ENCODE results near the gene RFTN1. TPM values are rescaled to one million over a fixed set of nuclear protein-coding genes. Genes with fewer than 3 reads are reported as not detected.

Gene RFTN1
- total and polyA plus RNA-seq, 2 of the 8 experiments (the other 6 are each of a cell fraction or from before 2014, with no cell fraction given), result 4.6 to 6.7 TPM

DNA sequence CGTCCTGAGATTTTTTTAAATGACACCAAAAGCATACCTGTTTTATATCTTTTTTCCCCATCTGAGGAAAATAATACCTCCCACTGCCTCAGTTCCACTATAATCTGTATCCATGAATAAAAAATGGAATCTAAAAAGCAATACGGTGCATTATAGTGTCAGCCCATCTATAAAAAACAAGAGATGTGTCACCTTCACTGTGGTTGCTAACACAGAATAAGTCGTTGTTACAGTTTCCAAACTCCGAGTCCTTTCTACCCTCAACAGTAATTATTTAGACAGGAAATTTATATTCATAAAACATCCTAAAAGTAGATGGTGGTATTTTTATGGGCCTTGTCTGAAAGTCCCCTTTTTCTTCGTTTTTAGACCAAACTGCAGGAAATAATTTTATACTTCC is 19.4 kb downstream of the RFTN1 start:
- Histone ChIP-seq H2BK12ac (ENCODE audit: low read depth, low read length) (no peak overlapping the region), H3K23ac (ENCODE audit: insufficient read length) (no peak overlapping the region), H4K91ac (replicated peaks; ENCODE audit: insufficient read length, low read length) (no peak overlapping the region), H4K8ac (ENCODE audit: extremely low read depth, insufficient read depth, low read length) (no peak overlapping the region), H3K4me3 (ENCODE audit: extremely low read depth in 1 of 4, insufficient read depth in 2 of 4, low read depth in 3 of 4, low read length in 4 of 4) (no peak overlapping the region), H3K14ac (ENCODE audit: insufficient read length) (no peak overlapping the region), H3K56ac (replicated peaks; ENCODE audit: insufficient read length, low read depth, low read length) (no peak overlapping the region), H3K9ac (replicated peaks in 1 of 4; ENCODE audit: extremely low read depth in 1 of 4, low read depth in 3 of 4, low read length in 3 of 4) (no peak overlapping the region), H3K79me1 (ENCODE audit: low read depth, low read length) (no peaks in the 10 kb centered on the region), H3K4ac (replicated peaks; ENCODE audit: insufficient read length, low read depth, low read length) (no peak overlapping the region), H4K5ac (ENCODE audit: insufficient read length, low read depth, low read length) (no peak overlapping the region), H3K4me2 (ENCODE audit: insufficient read depth in 1 of 2, low read depth in 2 of 2, low read length in 2 of 2) (no peak overlapping the region), H3K9me3 (ENCODE audit: insufficient read depth in 2 of 2, low read depth in 1 of 2, low read length in 1 of 2) (no peaks in the 10 kb centered on the region; a peak in 1 of 4 replicates), H3K36me3 (ENCODE audit: control insufficient read depth in 2 of 4, insufficient read depth in 4 of 4, low read length in 3 of 4) (no peaks in the 10 kb centered on the region), H2BK120ac (replicated peaks; ENCODE audit: low read depth, low read length) (no peak overlapping the region), H2AK5ac (ENCODE audit: low read depth, low read length) (no peak overlapping the region), H3K23me2 (ENCODE audit: low read depth, low read length) (no peaks in the 10 kb centered on the region), H3K79me2 (ENCODE audit: control insufficient read depth in 1 of 2, insufficient read depth in 2 of 2, low read length in 2 of 2) (no peaks in the 10 kb centered on the region), H2AFZ (ENCODE audit: low read length) (no peak overlapping the region), H3K4me1 (replicated peaks in 1 of 4; ENCODE audit: control insufficient read depth in 3 of 4, insufficient read depth in 4 of 4, low read length in 3 of 4) (peaks cover 0 to 20% (median 7%) of the 10 kb centered on the region in 4 experiments), H2BK5ac (ENCODE audit: low read depth, low read length) (no peak overlapping the region), H4K20me1 (replicated peaks in 1 of 2; ENCODE audit: control insufficient read depth in 1 of 2, insufficient read depth in 2 of 2, low read length in 2 of 2) (no peaks in the 10 kb centered on the region), H3K27ac (ENCODE audit: low read depth, low read length) (no peak overlapping the region), H3K27me3 (replicated peaks in 1 of 4; ENCODE audit: control insufficient read depth in 3 of 4, extremely low read depth in 1 of 4, insufficient read depth in 3 of 4, low read length in 3 of 4) (no peaks in the 10 kb centered on the region), H3K18ac (ENCODE audit: extremely low read depth, low read length) (no peak overlapping the region), H2BK20ac (ENCODE audit: low read length) (no peak overlapping the region), H2BK15ac (ENCODE audit: low read length) (no peak overlapping the region)
- DNase-seq (ENCODE audit: low read depth in 1 of 2, low spot score in 2 of 2) (no peak), FAIRE-seq (no peak)
- ChIA-PET POLR2A (ENCODE audit: partially characterized antibody) (no interaction called here), CTCF (ENCODE audit: partially characterized antibody) (interaction anchor here (1.0 to 1.1 kb wide), 3 partner anchors 11 to 22 kb away, joined by 3 read pairs; no protein-coding TSS in a partner anchor)
- 83% methylated on average over 5 of the region's 5 CpGs; no CpG with 5 or more reads in 1 of the 2 experiments for WGBS, 2 experiments (ENCODE audit: extremely low coverage in 1 of 2, insufficient coverage in 1 of 2, insufficient read length in 1 of 2, insufficient replicate concordance in 2 of 2, low coverage in 1 of 2, low lambda C conversion rate in 2 of 2, missing lambda C conversion rate in 1 of 2)
- TF ChIP-seq TCF12 (IDR thresholded peaks at IDR 0.05; ENCODE audit: low read depth, low read length) (no peak), RNF2 (IDR thresholded peaks at IDR 0.05; ENCODE audit: borderline replicate concordance, low read depth, low read length, missing control alignments, poor library complexity, severe bottlenecking) (no peak), RFX5 (IDR thresholded peaks at IDR 0.05; ENCODE audit: borderline replicate concordance, low read depth, low read length) (no peak), SUZ12 (IDR thresholded peaks at IDR 0.05; ENCODE audit: low read length) (no peak), FOSL1 (IDR thresholded peaks at IDR 0.05; ENCODE audit: insufficient read depth, low read depth, low read length) (no peak), POU5F1 (IDR thresholded peaks at IDR 0.05; ENCODE audit: low read depth, low read length) (no peak), CEBPB (IDR thresholded peaks at IDR 0.05; ENCODE audit: low read depth, low read length) (no peak), JUN (IDR thresholded peaks at IDR 0.05; ENCODE audit: low read depth, low read length) (no peak)
- TF ChIP-seq, protein P1, sequence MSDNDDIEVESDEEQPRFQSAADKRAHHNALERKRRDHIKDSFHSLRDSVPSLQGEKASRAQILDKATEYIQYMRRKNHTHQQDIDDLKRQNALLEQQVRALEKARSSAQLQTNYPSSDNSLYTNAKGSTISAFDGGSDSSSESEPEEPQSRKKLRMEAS (IDR thresholded peaks at IDR 0.05), result no peak
- TF ChIP-seq, protein P2, sequence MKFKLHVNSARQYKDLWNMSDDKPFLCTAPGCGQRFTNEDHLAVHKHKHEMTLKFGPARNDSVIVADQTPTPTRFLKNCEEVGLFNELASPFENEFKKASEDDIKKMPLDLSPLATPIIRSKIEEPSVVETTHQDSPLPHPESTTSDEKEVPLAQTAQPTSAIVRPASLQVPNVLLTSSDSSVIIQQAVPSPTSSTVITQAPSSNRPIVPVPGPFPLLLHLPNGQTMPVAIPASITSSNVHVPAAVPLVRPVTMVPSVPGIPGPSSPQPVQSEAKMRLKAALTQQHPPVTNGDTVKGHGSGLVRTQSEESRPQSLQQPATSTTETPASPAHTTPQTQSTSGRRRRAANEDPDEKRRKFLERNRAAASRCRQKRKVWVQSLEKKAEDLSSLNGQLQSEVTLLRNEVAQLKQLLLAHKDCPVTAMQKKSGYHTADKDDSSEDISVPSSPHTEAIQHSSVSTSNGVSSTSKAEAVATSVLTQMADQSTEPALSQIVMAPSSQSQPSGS (IDR thresholded peaks at IDR 0.05; ENCODE audit: low read length), result no peak
- TF ChIP-seq, protein P3, sequence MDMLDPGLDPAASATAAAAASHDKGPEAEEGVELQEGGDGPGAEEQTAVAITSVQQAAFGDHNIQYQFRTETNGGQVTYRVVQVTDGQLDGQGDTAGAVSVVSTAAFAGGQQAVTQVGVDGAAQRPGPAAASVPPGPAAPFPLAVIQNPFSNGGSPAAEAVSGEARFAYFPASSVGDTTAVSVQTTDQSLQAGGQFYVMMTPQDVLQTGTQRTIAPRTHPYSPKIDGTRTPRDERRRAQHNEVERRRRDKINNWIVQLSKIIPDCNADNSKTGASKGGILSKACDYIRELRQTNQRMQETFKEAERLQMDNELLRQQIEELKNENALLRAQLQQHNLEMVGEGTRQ (IDR thresholded peaks at IDR 0.05; ENCODE audit: low read length), result no peak

All from H1 (cell line).